ENCODE data around the gene CCND3. TPM values are rescaled to one million over a fixed set of nuclear protein-coding genes. Genes with fewer than 3 reads are reported as not detected.
A peak's percentile ranks its signal among the peaks of the same experiment; 100 is the strongest.

The CCND3 gene
- total and polyA plus RNA-seq, 2 of the 13 experiments (the other 11 are each of a cell fraction or from before 2014, with no cell fraction given) = 4.3 to 7.2 TPM

DNA sequence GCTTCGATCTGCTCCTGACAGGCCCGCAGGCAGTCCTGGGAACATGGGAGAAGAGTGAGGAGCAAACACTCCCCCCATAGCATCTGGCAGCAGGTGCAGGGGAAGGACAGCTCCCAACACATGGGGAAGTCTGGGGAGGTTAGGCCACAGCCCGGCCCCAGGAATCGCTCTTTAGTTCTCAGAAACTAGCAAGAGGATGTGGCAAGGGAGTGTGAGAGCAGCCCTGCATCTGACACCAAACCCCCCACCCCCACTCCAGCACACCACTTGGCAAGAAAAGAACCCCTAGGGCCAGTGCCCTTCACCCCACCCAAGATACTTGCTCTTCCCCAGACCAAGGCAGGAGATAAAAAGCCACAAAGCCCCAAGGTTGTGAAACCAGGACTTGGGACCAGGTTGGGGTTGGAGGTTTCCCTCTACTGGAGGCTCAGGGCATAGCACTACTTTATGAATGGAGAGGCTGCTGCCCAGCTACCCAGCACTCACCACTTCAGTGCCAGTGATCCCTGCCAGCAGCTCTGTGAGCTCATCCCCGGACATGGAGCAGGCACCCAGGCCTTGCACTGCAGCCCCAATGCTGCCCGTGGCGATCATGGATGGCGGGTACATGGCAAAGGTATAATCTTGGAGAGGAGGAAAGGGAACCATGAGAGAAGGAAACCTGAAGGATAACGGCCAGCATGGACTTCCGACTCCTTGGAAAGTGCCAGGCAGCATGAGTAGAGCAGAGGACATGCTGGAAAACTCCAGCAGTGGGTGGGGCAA, 5.4 kb downstream of the CCND3 start (continued):
- TF ChIP-seq, protein P1, sequence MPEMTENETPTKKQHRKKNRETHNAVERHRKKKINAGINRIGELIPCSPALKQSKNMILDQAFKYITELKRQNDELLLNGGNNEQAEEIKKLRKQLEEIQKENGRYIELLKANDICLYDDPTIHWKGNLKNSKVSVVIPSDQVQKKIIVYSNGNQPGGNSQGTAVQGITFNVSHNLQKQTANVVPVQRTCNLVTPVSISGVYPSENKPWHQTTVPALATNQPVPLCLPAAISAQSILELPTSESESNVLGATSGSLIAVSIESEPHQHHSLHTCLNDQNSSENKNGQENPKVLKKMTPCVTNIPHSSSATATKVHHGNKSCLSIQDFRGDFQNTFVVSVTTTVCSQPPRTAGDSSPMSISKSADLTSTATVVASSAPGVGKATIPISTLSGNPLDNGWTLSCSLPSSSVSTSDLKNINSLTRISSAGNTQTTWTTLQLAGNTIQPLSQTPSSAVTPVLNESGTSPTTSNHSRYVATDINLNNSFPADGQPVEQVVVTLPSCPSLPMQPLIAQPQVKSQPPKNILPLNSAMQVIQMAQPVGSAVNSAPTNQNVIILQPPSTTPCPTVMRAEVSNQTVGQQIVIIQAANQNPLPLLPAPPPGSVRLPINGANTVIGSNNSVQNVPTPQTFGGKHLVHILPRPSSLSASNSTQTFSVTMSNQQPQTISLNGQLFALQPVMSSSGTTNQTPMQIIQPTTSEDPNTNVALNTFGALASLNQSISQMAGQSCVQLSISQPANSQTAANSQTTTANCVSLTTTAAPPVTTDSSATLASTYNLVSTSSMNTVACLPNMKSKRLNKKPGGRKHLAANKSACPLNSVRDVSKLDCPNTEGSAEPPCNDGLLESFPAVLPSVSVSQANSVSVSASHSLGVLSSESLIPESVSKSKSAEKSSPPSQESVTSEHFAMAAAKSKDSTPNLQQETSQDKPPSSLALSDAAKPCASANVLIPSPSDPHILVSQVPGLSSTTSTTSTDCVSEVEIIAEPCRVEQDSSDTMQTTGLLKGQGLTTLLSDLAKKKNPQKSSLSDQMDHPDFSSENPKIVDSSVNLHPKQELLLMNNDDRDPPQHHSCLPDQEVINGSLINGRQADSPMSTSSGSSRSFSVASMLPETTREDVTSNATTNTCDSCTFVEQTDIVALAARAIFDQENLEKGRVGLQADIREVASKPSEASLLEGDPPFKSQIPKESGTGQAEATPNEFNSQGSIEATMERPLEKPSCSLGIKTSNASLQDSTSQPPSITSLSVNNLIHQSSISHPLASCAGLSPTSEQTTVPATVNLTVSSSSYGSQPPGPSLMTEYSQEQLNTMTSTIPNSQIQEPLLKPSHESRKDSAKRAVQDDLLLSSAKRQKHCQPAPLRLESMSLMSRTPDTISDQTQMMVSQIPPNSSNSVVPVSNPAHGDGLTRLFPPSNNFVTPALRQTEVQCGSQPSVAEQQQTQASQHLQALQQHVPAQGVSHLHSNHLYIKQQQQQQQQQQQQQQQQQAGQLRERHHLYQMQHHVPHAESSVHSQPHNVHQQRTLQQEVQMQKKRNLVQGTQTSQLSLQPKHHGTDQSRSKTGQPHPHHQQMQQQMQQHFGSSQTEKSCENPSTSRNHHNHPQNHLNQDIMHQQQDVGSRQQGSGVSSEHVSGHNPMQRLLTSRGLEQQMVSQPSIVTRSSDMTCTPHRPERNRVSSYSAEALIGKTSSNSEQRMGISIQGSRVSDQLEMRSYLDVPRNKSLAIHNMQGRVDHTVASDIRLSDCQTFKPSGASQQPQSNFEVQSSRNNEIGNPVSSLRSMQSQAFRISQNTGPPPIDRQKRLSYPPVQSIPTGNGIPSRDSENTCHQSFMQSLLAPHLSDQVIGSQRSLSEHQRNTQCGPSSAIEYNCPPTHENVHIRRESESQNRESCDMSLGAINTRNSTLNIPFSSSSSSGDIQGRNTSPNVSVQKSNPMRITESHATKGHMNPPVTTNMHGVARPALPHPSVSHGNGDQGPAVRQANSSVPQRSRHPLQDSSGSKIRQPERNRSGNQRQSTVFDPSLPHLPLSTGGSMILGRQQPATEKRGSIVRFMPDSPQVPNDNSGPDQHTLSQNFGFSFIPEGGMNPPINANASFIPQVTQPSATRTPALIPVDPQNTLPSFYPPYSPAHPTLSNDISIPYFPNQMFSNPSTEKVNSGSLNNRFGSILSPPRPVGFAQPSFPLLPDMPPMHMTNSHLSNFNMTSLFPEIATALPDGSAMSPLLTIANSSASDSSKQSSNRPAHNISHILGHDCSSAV (CRISPR knock-in tag; IDR thresholded peaks at IDR 0.05; ENCODE audit: borderline replicate concordance) = no peak
- TF ChIP-seq ARID2 (CRISPR knock-in tag; IDR thresholded peaks at IDR 0.05; ENCODE audit: borderline replicate concordance) (no peak), SRSF4 (IDR thresholded peaks at IDR 0.05; ENCODE audit: low read depth, low read length, poor library complexity, severe bottlenecking) (no peak), NFE2L1 (CRISPR knock-in tag; IDR thresholded peaks at IDR 0.05; ENCODE audit: borderline replicate concordance) (no peak), WIZ (CRISPR knock-in tag; IDR thresholded peaks at IDR 0.05) (no peak), ZNF441 (CRISPR knock-in tag; IDR thresholded peaks at IDR 0.05; ENCODE audit: borderline replicate concordance) (no peak), ZNF687 (CRISPR knock-in tag; IDR thresholded peaks at IDR 0.05) (peak; percentile 26), SRSF1 (optimal IDR thresholded peaks at IDR 0.05; ENCODE audit: low read depth, low read length) (no peak), ZBTB7B (CRISPR knock-in tag; IDR thresholded peaks at IDR 0.05) (no peak), ZNF652 (CRISPR knock-in tag; IDR thresholded peaks at IDR 0.05; ENCODE audit: borderline replicate concordance, low read depth) (no peak), SMARCC2 (IDR thresholded peaks at IDR 0.05) (no peak), ZNF766 (CRISPR knock-in tag; IDR thresholded peaks at IDR 0.05; ENCODE audit: borderline replicate concordance) (no peak), KLF6 (CRISPR knock-in tag; IDR thresholded peaks at IDR 0.05) (no peak), ZNF549 (CRISPR knock-in tag; IDR thresholded peaks at IDR 0.05) (no peak), ZEB1 (IDR thresholded peaks at IDR 0.05; ENCODE audit: insufficient replicate concordance, low read depth) (no peak), POLR2A (IDR thresholded peaks at IDR 0.05; ENCODE audit: insufficient read depth in 1 of 2, low read depth in 2 of 2, low read length in 2 of 2) (peak in 1 of 2 experiments; percentile 9; a peak in 1 of 4 replicates), ZNF691 (CRISPR knock-in tag; IDR thresholded peaks at IDR 0.05; ENCODE audit: borderline replicate concordance, low read depth) (no peak)
